ENCODE data around the gene RXFP3.
A peak's percentile ranks its signal among the peaks of the same experiment; 100 is the strongest.

The RXFP3 gene

GRCh38 chr5:33936004-33936380 is 194 bp upstream of the RXFP3 start:
- TF ChIP-seq CTCF (conservative IDR thresholded peaks at IDR 0.05; ENCODE audit: low read depth, low read length), result no peak
- H3K4me3 ChIP-seq (ENCODE audit: low read depth, low read length), result peak overlapping the region; percentile 64
- peak; percentile 72 for DNase-seq (ENCODE audit: low read depth)

- DNase-seq (ENCODE audit: low read depth), result no peak
- TF ChIP-seq CTCF (conservative IDR thresholded peaks at IDR 0.05; ENCODE audit: low read depth, low read length), result no peak
- peak overlapping the region; percentile 64 for H3K4me3 ChIP-seq (ENCODE audit: low read depth, low read length)
These were observed 976 bp downstream of the RXFP3 start for GRCh38 chr5:33937017-33937706.

- TF ChIP-seq CTCF (conservative IDR thresholded peaks at IDR 0.05; ENCODE audit: low read depth, low read length), result no peak
- H3K4me3 ChIP-seq (ENCODE audit: low read depth, low read length), result no peak overlapping the region
- no peak for DNase-seq (ENCODE audit: low read depth)
These were observed 1.7 kb downstream of the RXFP3 start for GRCh38 chr5:33937707-33938506.

- no peak overlapping the region for H3K4me3 ChIP-seq (ENCODE audit: low read depth, low read length)
- no peak for DNase-seq (ENCODE audit: low read depth)
- no peak for TF ChIP-seq CTCF (conservative IDR thresholded peaks at IDR 0.05; ENCODE audit: low read depth, low read length)
These were observed 2.3 kb downstream of the RXFP3 start for GRCh38 chr5:33938507-33938796.

GRCh38 chr5:33938881-33939280 is 2.7 kb downstream of the RXFP3 start:
- no peak for DNase-seq (ENCODE audit: low read depth)
- no peak overlapping the region for H3K4me3 ChIP-seq (ENCODE audit: low read depth, low read length)
- no peak for TF ChIP-seq CTCF (conservative IDR thresholded peaks at IDR 0.05; ENCODE audit: low read depth, low read length)

- no peak overlapping the region for H3K4me3 ChIP-seq (ENCODE audit: low read depth, low read length)
- DNase-seq (ENCODE audit: low read depth), result peak; percentile 73
- no peak for TF ChIP-seq CTCF (conservative IDR thresholded peaks at IDR 0.05; ENCODE audit: low read depth, low read length)
These were observed 3.5 kb downstream of the RXFP3 start for GRCh38 chr5:33939556-33940262.
